GM18498 (cell line): ENCODE data around the gene DNAJC5G.
"Not testable (repeated sequence)": the region's sequence is repeated elsewhere in the genome, so short reads cannot be mapped to it uniquely, and the experiment has no call there.

Source experiments
- ATAC-seq: cut with Tn5 transposase; IDR thresholded peaks from one replicate; pipeline ENCODE4 v1.9.1; 2021; ENCODE audit warnings: mild to moderate bottlenecking, moderate library complexity; ENCODE audit not compliant: unreplicated experiment

DNAJC5G gene

DNA sequence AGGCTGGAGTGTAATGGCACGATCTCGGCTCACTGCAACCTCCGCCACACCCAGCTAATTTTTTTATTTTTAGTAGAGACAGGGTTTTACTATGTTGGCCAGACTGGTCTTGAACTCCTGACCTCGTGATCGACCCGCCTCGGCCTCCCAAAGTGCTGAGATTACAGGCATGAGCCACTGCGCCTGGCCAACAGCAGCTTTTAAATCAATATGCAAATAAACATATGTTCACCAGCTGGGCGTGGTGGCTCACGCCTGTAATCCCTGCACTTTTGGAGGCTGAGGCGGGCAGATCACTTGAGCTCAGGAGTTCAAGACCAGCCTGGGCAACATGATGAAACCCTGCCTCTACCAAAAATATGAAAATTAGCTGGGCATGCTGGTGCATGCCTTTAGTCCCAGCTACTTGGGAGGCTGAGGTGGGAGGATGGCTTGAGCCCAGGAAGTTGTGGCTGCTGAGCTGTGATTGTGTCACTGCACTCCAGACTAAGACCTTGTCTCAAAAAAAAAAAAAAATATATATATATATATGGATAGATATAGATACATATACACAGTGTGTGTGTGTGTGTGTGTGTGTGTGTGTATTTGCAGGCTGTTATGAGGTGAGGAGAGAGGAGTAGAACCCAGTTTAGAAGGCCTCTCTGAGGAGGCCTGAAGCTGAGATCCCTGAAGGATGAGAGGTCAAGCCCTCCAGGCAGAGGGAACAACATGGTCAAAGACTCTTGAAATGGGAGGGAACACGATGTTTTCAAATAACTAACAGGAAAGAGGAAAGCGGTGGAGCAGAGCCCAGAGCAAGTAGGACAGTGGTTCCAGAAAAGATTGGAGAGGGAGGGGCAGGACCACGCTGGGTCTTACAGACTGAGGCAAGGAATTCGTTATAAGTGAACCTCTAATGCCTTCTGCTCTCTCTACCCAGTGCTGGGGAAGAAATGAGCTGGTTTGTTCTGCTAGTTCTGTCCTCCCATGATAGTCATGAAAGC lies 2.4 kb upstream of the DNAJC5G start:
- ATAC-seq = not testable (repeated sequence)

DNA sequence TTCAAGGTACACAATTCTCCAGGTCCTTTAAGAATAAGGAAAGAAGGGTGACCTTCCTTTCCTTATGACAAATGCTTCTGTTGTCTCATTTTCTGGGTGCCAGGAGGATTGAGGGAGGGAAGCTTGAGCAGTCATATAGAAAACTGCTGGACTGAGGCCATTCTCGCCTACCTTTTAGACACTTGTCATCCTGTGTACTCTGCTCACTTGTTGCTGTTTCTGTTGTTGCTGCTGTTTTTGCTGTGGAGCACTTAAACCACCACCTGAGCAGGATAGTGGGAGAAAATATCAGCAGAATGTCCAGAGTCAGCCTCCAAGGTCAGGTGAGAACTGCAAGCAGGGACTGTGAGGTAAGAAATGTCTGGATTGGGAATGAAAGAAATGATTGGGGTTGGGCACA lies 2.8 kb downstream of the DNAJC5G start:
- no peak for ATAC-seq

DNA sequence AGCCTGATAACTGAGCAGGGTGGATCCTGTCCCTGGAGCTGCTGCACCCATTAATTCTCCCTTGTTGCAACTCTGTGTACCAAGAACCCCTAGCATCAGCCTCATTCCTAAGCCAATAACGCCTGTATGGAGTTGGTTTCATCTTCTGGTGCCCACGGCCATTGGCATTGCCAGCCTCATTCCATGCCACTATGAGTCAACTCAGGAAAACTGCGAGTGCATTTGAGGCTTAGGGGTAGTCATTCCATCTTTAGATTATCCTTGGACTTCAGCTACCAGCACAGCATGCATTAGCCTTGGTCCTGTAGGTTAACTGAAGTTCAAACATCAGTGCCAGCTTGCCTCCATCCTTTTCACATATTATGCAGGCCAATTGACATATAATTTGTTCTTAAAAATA lies 5.6 kb downstream of the DNAJC5G start:
- ATAC-seq = no peak

DNA sequence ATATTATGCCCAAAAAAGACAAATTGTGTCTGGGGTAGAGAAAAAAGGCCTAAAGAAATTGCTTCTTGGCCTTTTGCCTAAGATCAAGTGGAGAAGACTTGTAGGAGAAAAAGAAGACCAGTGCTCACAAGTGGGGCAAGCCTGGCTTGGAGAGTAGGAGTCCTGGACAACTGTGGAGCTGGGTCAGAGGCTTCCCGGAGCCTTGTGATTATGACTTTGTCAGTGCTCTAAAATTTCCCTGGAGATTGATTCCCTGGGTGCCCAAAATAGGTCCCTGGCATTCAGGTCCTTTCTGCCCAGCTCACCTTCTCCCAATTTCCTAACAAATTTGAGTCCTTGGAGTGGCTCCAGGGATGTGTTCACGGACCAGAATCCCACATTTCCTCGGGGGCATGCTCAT lies 6.2 kb downstream of the DNAJC5G start:
- no peak for ATAC-seq

DNA sequence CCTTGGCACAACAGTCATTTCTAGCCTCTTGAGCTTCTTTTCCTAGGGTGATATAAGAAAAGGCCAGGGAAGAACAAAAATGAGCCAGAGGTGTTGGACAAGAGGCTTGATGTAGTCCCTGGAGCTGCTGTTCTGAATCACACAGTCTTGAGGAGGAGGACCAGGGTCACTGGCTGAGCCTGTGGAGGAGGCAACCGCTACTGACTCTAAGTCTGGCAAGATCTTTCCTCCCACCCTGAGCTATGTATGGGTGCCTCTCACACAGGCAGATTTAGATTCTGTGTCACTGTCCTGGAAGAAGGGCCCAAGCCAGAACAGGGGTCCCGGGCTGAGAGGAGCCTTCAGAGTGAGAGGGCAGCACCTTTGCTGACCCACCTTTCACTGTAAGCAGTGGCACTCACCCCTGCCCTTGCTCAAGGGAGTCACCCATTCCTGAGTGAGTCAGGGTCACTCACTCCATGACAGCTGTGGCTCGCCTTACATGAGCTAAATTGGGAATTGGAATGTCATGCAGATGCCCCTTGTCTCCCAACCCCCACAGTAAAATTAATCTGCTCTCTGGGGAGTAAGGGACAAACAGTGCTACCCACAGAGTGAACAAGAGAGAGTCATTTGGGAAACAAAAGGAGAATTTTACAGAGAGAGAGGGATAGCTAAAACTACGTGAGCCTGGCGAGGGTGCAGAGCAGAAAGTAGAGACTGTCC lies 6.8 kb downstream of the DNAJC5G start, which contains the start of gene TRIM54:
TRIM54 (plus strand) TSS at position 575 of the 705 bp plus-strand sequence. CDS start 303 bp downstream, outside the sequence.
- no peak for ATAC-seq

DNA sequence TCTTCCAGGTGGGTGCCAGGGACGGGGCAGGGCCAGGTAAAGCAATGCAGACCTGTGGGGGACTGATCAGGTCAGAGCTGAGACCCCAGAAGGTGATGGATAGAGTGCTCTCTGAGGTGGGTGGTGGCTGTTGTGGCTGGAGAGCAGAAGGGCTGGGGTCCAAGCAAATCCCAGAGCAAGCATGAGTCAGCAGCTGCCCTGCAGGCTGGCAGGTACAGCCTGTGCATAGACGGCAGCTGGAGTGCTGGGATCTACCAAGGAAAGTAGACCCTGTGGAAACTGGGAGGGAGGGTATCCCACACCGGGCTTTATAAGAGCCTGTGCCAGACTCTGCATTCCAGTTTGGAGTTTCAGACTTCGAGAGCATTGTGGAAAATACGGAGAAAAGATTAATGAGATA lies 7.7 kb downstream of the DNAJC5G start:
- no peak for ATAC-seq

DNA sequence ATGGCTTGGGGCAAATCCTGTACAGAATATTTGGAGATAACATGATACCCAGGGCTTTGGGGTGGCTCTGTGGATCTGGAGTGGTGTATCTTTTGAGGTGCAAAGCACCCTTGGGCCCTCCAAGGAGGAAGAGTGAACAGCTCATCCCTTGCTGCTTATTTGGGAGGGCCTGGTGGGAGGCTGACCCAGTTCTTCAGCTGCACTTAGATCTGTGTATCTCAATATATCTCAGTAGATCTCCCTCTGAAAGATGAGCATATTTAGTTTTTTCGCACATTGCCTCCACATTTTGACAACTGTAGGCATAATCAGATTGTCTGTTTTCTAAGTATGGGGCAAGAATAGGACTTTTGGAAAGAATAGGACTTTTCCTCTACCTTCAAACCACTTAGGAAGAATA lies 9.8 kb downstream of the DNAJC5G start:
- ATAC-seq = no peak

DNA sequence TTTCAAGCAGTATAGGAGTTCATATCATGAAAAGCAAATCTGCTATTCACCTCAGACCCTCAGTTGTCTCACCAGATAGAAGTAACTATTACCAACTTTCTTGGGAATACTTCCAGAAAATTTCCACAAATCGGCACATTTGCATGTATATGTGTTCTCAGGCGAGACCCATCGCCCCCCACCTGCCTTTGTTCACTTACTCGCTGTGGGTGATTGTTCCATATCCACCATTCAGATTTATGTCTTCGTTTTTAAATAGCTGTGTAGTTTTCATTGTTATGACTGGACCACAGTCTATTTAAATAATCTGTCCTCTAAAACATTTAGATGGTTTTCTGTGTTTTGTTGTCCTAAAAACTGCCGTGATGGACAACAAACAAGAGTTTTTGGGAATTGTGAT lies 10.2 kb downstream of the DNAJC5G start:
- no peak for ATAC-seq

DNA sequence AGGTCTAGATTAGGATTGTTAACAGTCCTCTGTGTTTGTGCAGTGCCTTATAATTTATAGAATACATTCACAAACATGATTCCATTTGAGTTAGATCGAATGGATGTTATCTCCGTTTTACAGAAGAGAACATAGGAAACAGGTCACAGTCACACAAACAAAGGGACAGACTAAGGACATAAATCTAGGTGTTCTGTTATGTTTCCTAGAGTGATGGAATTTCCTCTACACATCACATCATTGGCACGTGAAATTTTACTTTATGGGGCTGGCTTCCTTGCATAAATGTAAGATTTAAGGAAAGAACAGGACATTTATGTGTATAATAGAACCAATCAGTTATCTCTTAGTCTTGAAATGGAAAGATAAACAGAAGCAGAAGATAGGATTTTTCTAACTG lies 13.4 kb downstream of the DNAJC5G start:
- ATAC-seq = no peak

DNA sequence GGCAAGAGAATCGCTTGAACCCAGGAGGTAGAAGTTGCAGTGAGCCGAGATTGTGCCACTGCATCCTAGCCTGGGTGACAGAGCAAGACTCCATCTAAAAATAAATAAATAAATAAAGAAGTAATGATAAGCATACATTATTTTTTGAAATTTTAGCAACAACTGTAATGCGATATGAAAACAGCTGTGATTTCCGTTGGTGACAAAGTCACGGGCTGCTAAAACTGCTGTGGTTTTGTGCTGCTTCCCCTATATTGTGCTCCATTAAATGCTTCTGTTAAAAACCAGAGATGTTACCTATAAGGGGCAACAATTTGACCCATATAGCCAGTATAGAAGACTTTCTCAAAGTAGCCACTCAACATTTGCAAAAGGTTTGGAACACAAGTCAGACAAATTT lies 15.3 kb downstream of the DNAJC5G start:
- ATAC-seq = no peak

DNA sequence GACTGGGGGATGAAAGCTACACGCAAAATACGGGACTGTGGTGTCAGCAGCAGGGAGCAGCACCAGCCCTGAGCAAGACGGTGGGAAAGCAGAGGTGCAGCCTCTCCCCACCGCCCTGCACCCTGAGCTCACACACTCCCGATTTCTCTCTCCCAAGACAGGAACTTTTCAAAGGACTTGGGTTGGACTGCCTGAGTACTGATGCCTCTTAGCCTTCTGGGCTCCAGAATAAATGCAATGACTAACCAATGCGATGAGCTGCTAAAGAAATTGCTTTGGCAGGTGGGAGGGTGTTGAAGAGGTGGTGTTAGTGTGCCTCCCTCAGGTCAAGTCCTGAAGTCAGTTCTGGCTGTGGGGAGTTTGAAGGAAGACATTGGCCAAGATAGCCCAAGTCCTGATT lies 16.6 kb downstream of the DNAJC5G start:
- ATAC-seq = no peak

DNA sequence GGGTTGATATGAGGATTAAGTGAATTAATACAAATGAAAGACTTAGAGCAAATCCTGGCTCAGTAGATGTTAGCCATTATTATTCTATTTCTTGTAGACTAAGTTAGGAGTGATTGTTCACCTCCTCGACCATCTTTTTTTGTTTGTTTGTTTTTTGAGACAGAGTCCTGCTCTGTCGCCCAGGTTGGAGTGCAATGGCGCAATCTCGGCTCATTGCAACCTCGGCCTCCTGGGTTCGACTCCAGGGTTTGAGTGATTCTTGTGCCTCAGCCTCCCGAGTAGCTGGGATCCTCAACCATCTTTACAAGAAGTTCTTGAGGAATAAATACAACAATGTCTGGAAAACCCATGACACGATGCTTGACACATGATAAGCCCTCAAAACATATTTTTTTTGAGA lies 19.7 kb downstream of the DNAJC5G start:
- ATAC-seq = no peak

DNA sequence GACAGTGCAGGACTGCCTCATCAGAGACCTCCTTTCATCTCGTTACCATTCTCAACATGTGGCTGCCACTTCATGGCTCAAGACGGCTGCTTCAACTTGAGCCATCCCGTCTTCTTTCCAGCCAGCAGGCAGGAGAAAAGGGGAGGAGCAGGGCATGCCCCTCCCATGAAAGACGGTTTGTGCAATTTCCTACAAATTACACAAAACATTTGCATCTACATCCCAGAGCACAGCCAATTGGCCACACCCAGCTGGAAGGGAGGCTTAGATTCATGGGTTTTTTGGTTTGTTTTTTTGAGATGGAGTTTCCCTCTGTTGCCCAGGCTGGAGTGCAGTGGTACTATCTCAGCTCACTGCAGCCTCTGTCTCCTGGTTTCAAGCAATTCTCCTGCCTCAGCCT lies 21.2 kb downstream of the DNAJC5G start:
- no peak for ATAC-seq

DNA sequence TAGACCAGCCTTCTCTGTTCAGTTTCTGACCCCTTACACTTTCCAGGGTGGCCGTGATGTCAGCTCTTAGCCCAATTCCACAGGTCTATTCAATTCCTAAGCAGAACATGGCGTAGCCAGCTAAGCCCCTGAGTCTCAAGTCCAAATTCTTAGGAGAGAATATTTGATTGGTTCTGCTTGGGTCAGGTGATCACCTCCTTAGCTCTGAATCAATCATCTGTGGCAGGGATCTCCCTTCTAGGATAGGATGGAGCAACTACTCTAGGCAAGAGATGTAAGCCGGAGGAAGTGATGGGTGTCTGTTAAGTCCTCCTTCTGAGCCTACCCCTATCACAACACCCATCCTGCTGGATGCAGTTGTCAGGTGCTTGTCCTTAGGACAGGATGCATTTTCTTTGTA lies 22.0 kb downstream of the DNAJC5G start:
- ATAC-seq = no peak

DNA sequence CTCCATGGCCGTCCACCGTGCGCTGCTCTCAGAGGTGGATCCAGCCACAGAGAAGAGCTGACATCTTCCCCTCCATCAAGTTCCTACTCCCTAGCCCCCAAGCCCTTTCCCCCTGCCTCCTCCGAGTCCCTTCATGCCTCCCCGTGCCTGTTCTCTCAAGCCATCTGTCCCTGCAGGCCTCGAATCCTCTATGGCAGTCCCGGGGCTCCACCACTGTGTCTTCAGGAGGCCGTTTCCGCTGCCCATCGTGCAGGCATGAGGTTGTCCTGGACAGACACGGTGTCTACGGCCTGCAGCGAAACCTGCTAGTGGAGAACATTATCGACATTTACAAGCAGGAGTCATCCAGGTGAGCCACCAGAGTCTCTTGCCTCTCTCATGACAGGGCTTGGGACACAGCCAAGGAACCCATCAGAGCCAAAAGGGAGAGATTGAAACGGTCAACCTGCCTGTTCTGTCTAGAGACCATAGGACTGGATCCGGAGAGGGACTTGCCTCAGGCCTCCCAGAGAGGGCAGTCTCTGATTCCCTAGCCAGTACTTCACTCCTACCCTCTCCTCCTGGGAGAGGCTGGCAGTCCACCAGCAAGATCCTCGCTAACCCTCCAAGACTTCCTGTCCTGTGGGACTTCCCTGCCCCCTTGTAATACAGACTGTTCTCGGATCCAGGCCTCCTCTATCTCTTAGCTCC lies 23.3 kb downstream of the DNAJC5G start:
- no peak for ATAC-seq

DNA sequence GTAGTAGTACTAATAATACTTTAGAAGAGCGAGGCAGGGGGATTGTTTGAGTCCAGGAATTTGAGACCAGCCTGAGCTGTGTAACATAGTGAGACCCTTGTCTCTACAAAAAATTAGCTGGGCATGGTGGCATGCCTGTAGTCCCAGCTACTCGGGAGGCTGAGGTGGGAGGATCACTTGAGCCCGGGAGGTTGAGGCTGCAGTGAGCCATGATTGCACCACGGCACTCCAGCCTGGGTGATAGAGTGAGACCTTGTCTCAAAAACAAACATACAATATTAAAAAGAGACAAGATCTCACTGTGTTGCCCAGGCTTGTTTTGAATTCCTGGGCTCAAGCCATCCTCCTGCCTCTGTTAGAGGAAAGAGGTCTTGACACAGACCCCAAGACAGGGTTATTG lies 25.4 kb downstream of the DNAJC5G start:
- not testable (repeated sequence) for ATAC-seq

DNA sequence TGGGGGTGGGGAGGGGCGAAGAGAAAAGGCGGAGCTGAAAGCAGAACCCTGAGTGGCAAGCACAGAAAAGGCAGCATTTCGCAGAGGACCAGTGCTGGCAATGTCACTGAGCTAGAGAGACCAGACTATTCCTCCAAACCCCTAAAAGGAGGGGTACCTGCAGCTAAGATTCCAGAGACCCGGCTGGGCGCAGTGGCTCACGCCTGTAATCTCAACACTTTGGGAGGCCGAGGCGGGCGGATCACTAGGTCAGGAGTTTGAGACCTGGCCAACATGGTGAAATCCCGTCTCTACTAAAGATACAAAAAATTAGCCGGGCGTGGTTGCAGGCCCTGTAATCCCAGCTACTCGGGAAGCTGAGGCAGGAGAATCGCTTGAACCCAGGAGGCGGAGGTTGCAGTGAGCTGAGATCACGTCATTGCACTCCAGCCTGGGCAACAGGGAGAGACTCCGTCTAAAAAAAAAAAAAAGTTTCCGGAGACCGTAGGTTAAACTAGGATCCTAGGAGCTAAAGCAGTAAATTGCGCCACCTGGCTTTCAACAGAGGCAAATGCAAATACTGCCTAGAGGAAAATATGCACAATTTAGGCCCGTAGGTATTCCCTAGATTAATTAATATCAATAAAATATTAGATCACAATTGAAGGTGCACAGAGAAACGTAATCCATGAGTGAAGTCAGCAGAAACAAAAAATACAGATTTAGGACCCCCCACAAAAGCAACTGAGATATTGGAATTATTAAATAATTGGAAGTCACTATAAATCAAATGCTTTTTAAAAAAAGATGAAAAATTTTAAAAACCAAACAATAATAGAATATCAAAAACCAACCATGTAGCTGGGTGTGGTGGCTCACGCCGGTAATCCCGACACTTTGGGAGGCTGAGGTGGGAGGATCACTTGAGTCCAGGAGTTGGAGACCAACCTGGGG lies 28.1 kb downstream of the DNAJC5G start:
- ATAC-seq = no peak

DNA sequence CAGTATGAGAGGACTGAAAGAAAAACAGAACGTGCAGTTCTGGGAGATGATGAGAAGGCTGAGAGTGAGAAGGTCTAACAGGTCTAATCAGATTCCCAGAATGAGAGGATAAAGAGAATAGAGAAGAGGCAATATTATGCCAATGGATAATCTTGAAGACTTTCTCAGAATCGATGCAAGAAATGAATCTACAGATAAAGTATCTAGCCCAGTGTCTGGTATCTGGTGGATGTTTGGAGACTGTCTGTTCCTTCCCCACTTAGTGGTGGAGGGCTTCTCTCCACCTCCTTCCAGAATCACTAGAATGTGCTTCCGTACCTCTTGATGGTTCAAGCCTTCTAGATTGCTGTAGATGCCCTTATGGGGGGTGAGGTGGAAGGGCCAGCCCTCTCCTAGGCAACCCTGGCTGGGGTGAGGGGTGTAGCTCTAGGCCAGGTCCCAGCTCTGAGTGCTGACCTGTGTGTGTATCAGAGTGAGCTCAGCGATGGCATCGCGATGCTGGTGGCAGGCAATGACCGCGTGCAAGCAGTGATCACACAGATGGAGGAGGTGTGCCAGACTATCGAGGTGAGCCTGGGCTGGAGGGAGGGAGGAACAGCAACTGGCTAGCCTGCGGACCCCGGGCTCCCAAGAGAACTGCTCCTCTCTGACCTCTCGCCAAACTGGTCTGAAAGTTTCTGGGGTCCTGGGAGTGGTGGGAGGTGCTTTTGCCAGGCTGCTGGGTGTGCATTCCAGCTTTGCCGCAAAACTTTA lies 29.4 kb downstream of the DNAJC5G start:
- ATAC-seq = no peak

DNA sequence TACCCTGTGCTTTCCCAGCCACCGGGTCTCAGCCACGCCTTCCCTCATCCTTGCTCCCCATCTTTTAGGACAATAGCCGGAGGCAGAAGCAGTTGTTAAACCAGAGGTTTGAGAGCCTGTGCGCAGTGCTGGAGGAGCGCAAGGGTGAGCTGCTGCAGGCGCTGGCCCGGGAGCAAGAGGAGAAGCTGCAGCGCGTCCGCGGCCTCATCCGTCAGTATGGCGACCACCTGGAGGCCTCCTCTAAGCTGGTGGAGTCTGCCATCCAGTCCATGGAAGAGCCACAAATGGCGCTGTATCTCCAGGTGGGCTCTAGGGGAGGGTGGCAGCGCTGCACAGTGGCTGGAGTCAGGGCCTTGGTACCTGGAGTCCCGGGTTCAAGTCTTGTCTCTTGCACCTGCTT lies 30.3 kb downstream of the DNAJC5G start:
- ATAC-seq = no peak

DNA sequence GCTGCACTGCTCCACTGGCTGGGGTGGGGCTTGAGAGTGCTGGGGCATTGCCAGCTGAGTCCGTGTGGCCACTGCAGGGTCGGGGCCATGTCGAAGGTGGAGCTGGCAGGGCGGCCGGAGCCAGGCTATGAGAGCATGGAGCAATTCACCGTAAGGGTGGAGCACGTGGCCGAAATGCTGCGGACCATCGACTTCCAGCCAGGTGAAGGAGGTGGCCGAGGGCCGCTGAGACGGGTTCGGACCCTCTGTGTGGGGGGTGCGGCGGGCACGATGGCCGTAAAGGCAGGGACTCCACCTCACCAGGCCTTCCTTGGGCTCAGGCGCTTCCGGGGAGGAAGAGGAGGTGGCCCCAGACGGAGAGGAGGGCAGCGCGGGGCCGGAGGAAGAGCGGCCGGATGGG lies 30.9 kb downstream of the DNAJC5G start:
- no peak for ATAC-seq
